HG03196 (cell line): ENCODE data around the gene TNNT2.

Experiments used
- ATAC-seq: cut with Tn5 transposase; IDR thresholded peaks from one replicate; pipeline ENCODE4 v1.9.1; 2021; ENCODE audit not compliant: unreplicated experiment

The TNNT2 gene

GRCh38 chr1:201377611-201378092 lies at the start of gene TNNT2:
TNNT2 (minus strand) TSS chr1:201377680; CDS start chr1:201373254, 4,426 bp downstream.
- no peak for ATAC-seq

- ATAC-seq, result no peak
These were observed 49.2 kb upstream of the TNNT2 start for GRCh38 chr1:201426479-201427310.

- ATAC-seq, result no peak
These were observed 46.7 kb upstream of the TNNT2 start for GRCh38 chr1:201424146-201424545.

GRCh38 chr1:201423655-201424054 lies 46.2 kb upstream of the TNNT2 start:
- no peak for ATAC-seq

GRCh38 chr1:201422436-201423030 lies 45.1 kb upstream of the TNNT2 start:
- no peak for ATAC-seq

- ATAC-seq, result no peak
These were observed 44.5 kb upstream of the TNNT2 start for GRCh38 chr1:201422026-201422425.

- no peak for ATAC-seq
These were observed 43.6 kb upstream of the TNNT2 start for GRCh38 chr1:201421041-201421440.

GRCh38 chr1:201420608-201421002 lies 43.1 kb upstream of the TNNT2 start:
- ATAC-seq, result no peak

GRCh38 chr1:201419746-201420607 lies 42.5 kb upstream of the TNNT2 start:
- ATAC-seq, result no peak

- ATAC-seq, result no peak
These were observed 41.8 kb upstream of the TNNT2 start for GRCh38 chr1:201419256-201419655.

- no peak for ATAC-seq
These were observed 41.0 kb upstream of the TNNT2 start for GRCh38 chr1:201418461-201418860.

- ATAC-seq, result no peak
These were observed 36.7 kb upstream of the TNNT2 start for GRCh38 chr1:201414051-201414738.

GRCh38 chr1:201411292-201411691 lies 33.8 kb upstream of the TNNT2 start:
- no peak for ATAC-seq

- no peak for ATAC-seq
These were observed 32.0 kb upstream of the TNNT2 start for GRCh38 chr1:201409440-201409839.

- no peak for ATAC-seq
These were observed 31.3 kb upstream of the TNNT2 start for GRCh38 chr1:201408834-201409200.

- no peak for ATAC-seq
These were observed 30.8 kb upstream of the TNNT2 start for GRCh38 chr1:201408176-201408833.

GRCh38 chr1:201406831-201407406 lies 29.4 kb upstream of the TNNT2 start:
- peak; percentile 33 for ATAC-seq

- ATAC-seq, result no peak
These were observed 28.0 kb upstream of the TNNT2 start for GRCh38 chr1:201405484-201405831.

- ATAC-seq, result no peak
These were observed 27.4 kb upstream of the TNNT2 start for GRCh38 chr1:201404722-201405483.
